GM18873 (cell line): ENCODE results near the gene HOXB1.

ENCODE experiments used
- ATAC-seq: cut with Tn5 transposase; IDR thresholded peaks from one replicate; pipeline ENCODE4 v1.9.1; 2021; ENCODE audit warnings: mild to moderate bottlenecking, moderate library complexity, moderate number of reproducible peaks; ENCODE audit not compliant: unreplicated experiment, low FRiP score

The HOXB1 gene

GRCh38 chr17:48555258-48556228 lies 24.7 kb upstream of the HOXB1 start:
- no peak for ATAC-seq

- no peak for ATAC-seq
These were observed 23.8 kb upstream of the HOXB1 start for GRCh38 chr17:48554412-48555257.

GRCh38 chr17:48553826-48554225 lies 23.0 kb upstream of the HOXB1 start:
- ATAC-seq: no peak

GRCh38 chr17:48553190-48553547 lies 22.4 kb upstream of the HOXB1 start:
- ATAC-seq: no peak

- ATAC-seq: no peak
These were observed 21.8 kb upstream of the HOXB1 start for GRCh38 chr17:48552466-48553189.

- ATAC-seq: no peak
These were observed 21.0 kb upstream of the HOXB1 start for GRCh38 chr17:48551596-48552465.

GRCh38 chr17:48551214-48551555 lies 20.4 kb upstream of the HOXB1 start:
- ATAC-seq: no peak

- no peak for ATAC-seq
These were observed 19.8 kb upstream of the HOXB1 start for GRCh38 chr17:48550502-48551213.

- ATAC-seq: no peak
These were observed 19.2 kb upstream of the HOXB1 start for GRCh38 chr17:48549914-48550501.

- no peak for ATAC-seq
These were observed 18.4 kb upstream of the HOXB1 start for GRCh38 chr17:48549281-48549630.

- no peak for ATAC-seq
These were observed 17.9 kb upstream of the HOXB1 start for GRCh38 chr17:48548523-48549280.

- no peak for ATAC-seq
These were observed 17.2 kb upstream of the HOXB1 start for GRCh38 chr17:48547808-48548522.

GRCh38 chr17:48546924-48547807 lies 16.4 kb upstream of the HOXB1 start:
- ATAC-seq: no peak

GRCh38 chr17:48546137-48546923 lies 15.5 kb upstream of the HOXB1 start:
- no peak for ATAC-seq

GRCh38 chr17:48545539-48545938 lies 14.7 kb upstream of the HOXB1 start:
- no peak for ATAC-seq

GRCh38 chr17:48545022-48545375 lies 14.2 kb upstream of the HOXB1 start, which contains the start of gene HOXB2:
TSS of gene HOXB2 (minus strand) at chr17:48545109. CDS start at chr17:48544911, 198 bp downstream.
- no peak for ATAC-seq
